Heart left ventricle (tissue), 16 donors: ENCODE results near the gene MAST3. TPM values are rescaled to one million over a fixed set of nuclear protein-coding genes. Genes with fewer than 3 reads are reported as not detected.

Experiments
- ATAC-seq, 4 donors: fragments of 200-7000 bp; cut with Tn5 transposase; one replicate each; pipeline ENCODE4 v1.9.1; 2020 to 2022; ENCODE audit warnings: moderate library complexity in 4 of 4, mild to moderate bottlenecking in 3 of 4, moderate number of reproducible peaks in 1 of 4
- DNase-seq, 5 donors: peaks; one replicate each; pipeline ENCODE4 v3.0.0-alpha.2; 2020
- H3K27ac ChIP-seq, 12 donors: fragments of 200-600 bp; sonication (generic) in 4 of 12; one replicate each; pipeline versions ENCODE4 v1.5.0 to v1.8.0; 2016 to 2022; ENCODE audit warnings: mild to moderate bottlenecking in 2 of 12
- H3K27me3 ChIP-seq, 9 donors: fragments of 200-600 bp; sonication (generic) in 2 of 9; one replicate each; pipeline versions ENCODE4 v1.5.1 to v1.8.0; 2016 to 2022; ENCODE audit warnings: mild to moderate bottlenecking in 3 of 9
- H3K36me3 ChIP-seq, 9 donors: fragments of 200-600 bp; sonication (generic) in 2 of 9; one replicate each; pipeline versions ENCODE4 v1.5.0 to v1.8.0; 2018 to 2022; ENCODE audit warnings: mild to moderate bottlenecking in 2 of 9
- H3K4me1 ChIP-seq, 12 donors: fragments of 200-600 bp; sonication (generic) in 4 of 12; one replicate each; pipeline versions ENCODE4 v1.5.0 to v1.8.0; 2016 to 2022; ENCODE audit warnings: mild to moderate bottlenecking in 3 of 12
- H3K4me3 ChIP-seq, 12 donors: fragments of 200-600 bp; sonication (generic) in 4 of 12; one replicate each; pipeline versions ENCODE4 v1.5.0 to v1.8.0; 2017 to 2022; ENCODE audit warnings: mild to moderate bottlenecking in 9 of 12, moderate library complexity in 4 of 12
- H3K9me3 ChIP-seq, 12 donors: fragments of 200-600 bp; sonication (generic) in 4 of 12; one replicate each; pipeline versions ENCODE4 v1.5.0 to v1.8.0; 2016 to 2022; ENCODE audit warnings: mild to moderate bottlenecking in 1 of 12
- POLR2A ChIP-seq, 2 donors: fragments of 450-650 bp; IDR thresholded peaks; one replicate each; pipeline ENCODE4 v1.6.1; 2017; ENCODE audit warnings: antibody characterized with exemption in 2 of 2, mild to moderate bottlenecking in 2 of 2, moderate library complexity in 2 of 2
- WGBS, 4 donors: extraction: QIAGEN DNeasy Blood & Tissue Kit in 2 of 4; methylation state at CpG; one replicate each; pipeline versions ENCODE4 v1.1.5 to v1.1.7; 2013 to 2018; 5-methylcytosine and 5-hydroxymethylcytosine counted together
- intact Hi-C, 10 donors: fragments of 100-400 bp; cut with DNase I; formaldehyde crosslinking; loops; one replicate each; pipeline versions ENCODE4 v1.11.1 to v1.14.2; 2022
- polyA plus RNA-seq, 2 donors: library from polyadenylated mRNA; stranded (reverse); fragments of 200-250 nt; gene quantifications; one replicate each; pipeline ENCODE4 v1.2.3, GENCODE V29; 2013
- total RNA-seq, 9 donors: library from RNA; depleted of rRNA in 2 of 9; stranded (reverse); fragments of >200 nt in 2 of 9; fragmentation: NEBNext Ultra II Directional in 3 of 9; extraction: Animal tissue kit (Norgen Biotek cat#: 25700) in 3 of 9; gene quantifications; one replicate each; pipeline versions ENCODE4 v1.1.0 to v1.2.4, GENCODE V29; 2016 to 2023
- TF ChIP-seq, protein P1 (sequence below), 12 donors: fragments of 200-600 bp; sonication (generic) in 4 of 12; IDR thresholded peaks; one replicate each; pipeline versions ENCODE4 v1.5.0 to v1.8.0; 2018 to 2022; ENCODE audit warnings: antibody characterized with exemption in 12 of 12, mild to moderate bottlenecking in 5 of 12
- donor health status: ischemic (EF 13 %, LVEDD 7.1; RV severe dilation, severe dysfunction).
- donor health status: healthy with polysubstance abuse.
- donor health status: DM: no; HTN: yes; CAD: no.
- donor health status: DM: no; HTN: no; CAD: no.
- donor health status: ischemic (EF 25% LVEDD 6.9; RV normal size, moderate dysfunction).
- donor health status: ischemic (EF 25% LVEDD 5.7; RV mildly dilated, moderate dysfunction).
- donor health status: healthy.
- donor health status: DM: yes; HTN: yes; CAD: no.
- donor health status: ischemic (EF 35%, LVEDD 5.7; RV mildly dilated, moderate dysfunction).
- donor health status: nonischemic (EF 11% LVEDD 7.7; RV severe dilation, severe dysfunction).
- donor health status: DM: yes; HTN: yes; CAD: no.
- donor health status: PGD.
- donor health status: ischemic (EF 29% LVEDD 5.4; RV normal size, mild dysfunction).
- donor health status: nonischemic (EF 23%, LVEDD 6.1; RV moderate dilation, normal function).

MAST3 gene
- total and polyA plus RNA-seq, 11 donors = 1.5 to 9.8 (median 4.7) TPM

GRCh38 chr19:18152817-18153555 lies 55.4 kb downstream of the MAST3 start, which contains the start of gene PIK3R2:
TSS of gene PIK3R2 (plus strand) at chr19:18153163. CDS start at chr19:18155880, 2,717 bp downstream.
- no peaks in the 10 kb centered on the region for H3K27me3 ChIP-seq
- peak within 1 kb of the TSS; percentile 86 to 99 (median 95) for H3K27ac ChIP-seq
- TF ChIP-seq POLR2A (IDR thresholded peaks at IDR 0.05) = peak in 1 of 2 donors; percentile 70
- TF ChIP-seq, protein P1, sequence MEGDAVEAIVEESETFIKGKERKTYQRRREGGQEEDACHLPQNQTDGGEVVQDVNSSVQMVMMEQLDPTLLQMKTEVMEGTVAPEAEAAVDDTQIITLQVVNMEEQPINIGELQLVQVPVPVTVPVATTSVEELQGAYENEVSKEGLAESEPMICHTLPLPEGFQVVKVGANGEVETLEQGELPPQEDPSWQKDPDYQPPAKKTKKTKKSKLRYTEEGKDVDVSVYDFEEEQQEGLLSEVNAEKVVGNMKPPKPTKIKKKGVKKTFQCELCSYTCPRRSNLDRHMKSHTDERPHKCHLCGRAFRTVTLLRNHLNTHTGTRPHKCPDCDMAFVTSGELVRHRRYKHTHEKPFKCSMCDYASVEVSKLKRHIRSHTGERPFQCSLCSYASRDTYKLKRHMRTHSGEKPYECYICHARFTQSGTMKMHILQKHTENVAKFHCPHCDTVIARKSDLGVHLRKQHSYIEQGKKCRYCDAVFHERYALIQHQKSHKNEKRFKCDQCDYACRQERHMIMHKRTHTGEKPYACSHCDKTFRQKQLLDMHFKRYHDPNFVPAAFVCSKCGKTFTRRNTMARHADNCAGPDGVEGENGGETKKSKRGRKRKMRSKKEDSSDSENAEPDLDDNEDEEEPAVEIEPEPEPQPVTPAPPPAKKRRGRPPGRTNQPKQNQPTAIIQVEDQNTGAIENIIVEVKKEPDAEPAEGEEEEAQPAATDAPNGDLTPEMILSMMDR (IDR thresholded peaks at IDR 0.05) = peak in 3 of 12 donors; percentile 9 to 16 (median 14)
- peak; percentile 99 to 100 (median 100) for DNase-seq
- peak; percentile 87 to 93 (median 90) for ATAC-seq
- no peaks in the 10 kb centered on the region for H3K9me3 ChIP-seq
- H3K36me3 ChIP-seq = peaks cover 0 to 13% (median 0%) of the 10 kb centered on the region in 9 donors
- H3K4me3 ChIP-seq = peak within 1 kb of the TSS; percentile 81 to 98 (median 94)
- 0 to 1% (median 1%) methylated on average over 61 to 86 of the region's 86 CpGs for WGBS, 4 donors
- H3K4me1 ChIP-seq = peaks cover 8 to 51% (median 31%) of the 10 kb centered on the region in 12 donors
- intact Hi-C loops = loop anchor here in 8 of 10 donors (1.0 to 10.0 kb wide), 6 partner anchors 36 to 148 kb away; partner anchors contain the start of genes ARRDC2 (in 1 of the 8) and MPV17L2 (in 1 of the 8)

DNA sequence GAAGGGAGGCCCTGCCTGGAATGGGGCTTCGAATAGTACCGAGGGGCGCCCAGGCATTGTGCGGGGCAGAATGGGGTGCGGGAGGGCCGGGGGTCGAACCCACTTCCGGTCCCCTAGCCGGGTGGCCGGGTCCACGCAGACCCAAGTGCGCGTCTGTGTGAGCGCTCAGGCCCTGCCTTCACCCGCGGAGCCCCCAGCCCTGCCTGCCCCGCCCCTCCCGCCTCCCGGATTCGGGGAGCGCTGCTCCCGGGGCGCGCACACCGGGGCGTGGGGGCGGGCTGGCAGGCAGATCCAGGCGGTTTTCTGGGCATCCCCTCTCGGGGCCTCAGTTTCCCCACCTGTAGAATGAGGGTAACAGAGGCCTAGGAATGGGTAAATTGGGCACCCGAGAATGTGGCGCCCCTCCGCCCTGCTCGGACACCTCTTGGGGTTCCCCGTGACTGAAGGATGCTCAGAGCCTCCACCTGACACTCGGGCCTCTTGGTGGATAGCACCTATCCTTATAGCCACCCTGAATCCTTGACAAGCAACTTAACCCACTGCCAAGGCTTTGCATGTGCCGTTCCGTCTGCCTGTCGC lies 56.1 kb downstream of the MAST3 start:
- Histone ChIP-seq H3K9me3 (no peaks in the 10 kb centered on the region), H3K4me1 (peaks cover 8 to 51% (median 31%) of the 10 kb centered on the region in 12 donors), H3K36me3 (peaks cover 0 to 11% (median 0%) of the 10 kb centered on the region in 9 donors), H3K4me3 (peak overlapping the region; percentile 81 to 98 (median 94)), H3K27ac (peak overlapping the region; percentile 86 to 99 (median 95)), H3K27me3 (no peaks in the 10 kb centered on the region)
- WGBS, 4 donors = 1 to 3% (median 2%) methylated on average over 13 to 38 of the region's 38 CpGs
- DNase-seq = peak in 3 of 5 donors; percentile 28 to 49 (median 39)
- TF ChIP-seq, protein P1 (IDR thresholded peaks at IDR 0.05) = no peak
- no peak for TF ChIP-seq POLR2A (IDR thresholded peaks at IDR 0.05)
- intact Hi-C loops = loop anchor here in 8 of 10 donors (1.0 to 10.0 kb wide), 6 partner anchors 36 to 149 kb away; partner anchors contain the start of genes ARRDC2 (in 1 of the 8) and MPV17L2 (in 1 of the 8)
- peak in 1 of 4 donors; percentile 0 for ATAC-seq

GRCh38 chr19:18155095-18156087 lies 57.8 kb downstream of the MAST3 start:
- intact Hi-C loops = loop anchor here in 2 of 10 donors (5.0 to 10.0 kb wide), 2 partner anchors 43 to 151 kb away; partner anchors contain the start of gene ARRDC2 (in 1 of the 2)
- no peak for TF ChIP-seq POLR2A (IDR thresholded peaks at IDR 0.05)
- TF ChIP-seq, protein P1 (IDR thresholded peaks at IDR 0.05) = no peak
- Histone ChIP-seq H3K9me3 (no peaks in the 10 kb centered on the region), H3K36me3 (peaks cover 0 to 11% (median 0%) of the 10 kb centered on the region in 9 donors), H3K27ac (peak overlapping the region in 7 of 12 donors; percentile 20 to 91 (median 85)), H3K4me3 (no peak overlapping the region), H3K27me3 (no peaks in the 10 kb centered on the region), H3K4me1 (peaks cover 8 to 56% (median 35%) of the 10 kb centered on the region in 12 donors)
- peak in 1 of 5 donors; percentile 34 for DNase-seq
- WGBS, 4 donors = 94 to 96% (median 96%) methylated on average over 13 to 43 of the region's 43 CpGs
- ATAC-seq = no peak
